ENCODE results near the gene CCNK. TPM values are rescaled to one million over a fixed set of nuclear protein-coding genes. Genes with fewer than 3 reads are reported as not detected.

The CCNK gene
- total RNA-seq, 2 donors from 2014 or later = 5.3 to 9.6 TPM

DNA sequence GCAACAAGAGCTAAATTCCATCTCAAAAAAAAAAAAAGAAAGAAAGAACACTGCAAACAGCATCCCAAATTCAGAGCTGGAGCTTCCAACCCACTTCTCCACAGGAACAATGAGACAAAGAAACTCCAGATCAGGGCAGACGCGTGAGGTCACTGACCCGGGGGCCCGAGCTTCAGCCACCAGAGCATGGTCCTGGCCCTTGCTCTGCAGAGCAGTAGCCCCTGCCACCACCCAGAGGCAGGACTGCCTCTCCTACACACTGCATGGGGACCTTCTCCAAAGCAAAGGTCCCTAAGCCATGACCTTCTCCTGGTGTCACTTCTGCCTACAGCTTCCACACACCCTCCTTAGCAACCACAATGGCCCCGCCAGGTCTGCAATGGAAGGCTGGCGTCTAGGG, 53.1 kb downstream of the CCNK start:
- ATAC-seq (no peak), DNase-seq (no peak)
- TF ChIP-seq, protein P1, sequence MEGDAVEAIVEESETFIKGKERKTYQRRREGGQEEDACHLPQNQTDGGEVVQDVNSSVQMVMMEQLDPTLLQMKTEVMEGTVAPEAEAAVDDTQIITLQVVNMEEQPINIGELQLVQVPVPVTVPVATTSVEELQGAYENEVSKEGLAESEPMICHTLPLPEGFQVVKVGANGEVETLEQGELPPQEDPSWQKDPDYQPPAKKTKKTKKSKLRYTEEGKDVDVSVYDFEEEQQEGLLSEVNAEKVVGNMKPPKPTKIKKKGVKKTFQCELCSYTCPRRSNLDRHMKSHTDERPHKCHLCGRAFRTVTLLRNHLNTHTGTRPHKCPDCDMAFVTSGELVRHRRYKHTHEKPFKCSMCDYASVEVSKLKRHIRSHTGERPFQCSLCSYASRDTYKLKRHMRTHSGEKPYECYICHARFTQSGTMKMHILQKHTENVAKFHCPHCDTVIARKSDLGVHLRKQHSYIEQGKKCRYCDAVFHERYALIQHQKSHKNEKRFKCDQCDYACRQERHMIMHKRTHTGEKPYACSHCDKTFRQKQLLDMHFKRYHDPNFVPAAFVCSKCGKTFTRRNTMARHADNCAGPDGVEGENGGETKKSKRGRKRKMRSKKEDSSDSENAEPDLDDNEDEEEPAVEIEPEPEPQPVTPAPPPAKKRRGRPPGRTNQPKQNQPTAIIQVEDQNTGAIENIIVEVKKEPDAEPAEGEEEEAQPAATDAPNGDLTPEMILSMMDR (IDR thresholded peaks at IDR 0.05) = no peak
- no peak for TF ChIP-seq POLR2A (IDR thresholded peaks at IDR 0.05)
- Histone ChIP-seq H3K4me1 (peaks cover 24% of the 10 kb centered on the region), H3K27ac (no peak overlapping the region), H3K27me3 (no peaks in the 10 kb centered on the region), H3K4me3 (no peak overlapping the region), H3K36me3 (replicated peaks in 1 of 2; ENCODE audit: insufficient read depth in 1 of 2, low read depth in 2 of 2) (no peaks in the 10 kb centered on the region), H3K9me3 (no peaks in the 10 kb centered on the region)
- intact Hi-C loops (cut with DNase I) = no loop called here
- 88 to 95% methylated on average over 6 of the region's 6 CpGs for WGBS, 2 donors

DNA sequence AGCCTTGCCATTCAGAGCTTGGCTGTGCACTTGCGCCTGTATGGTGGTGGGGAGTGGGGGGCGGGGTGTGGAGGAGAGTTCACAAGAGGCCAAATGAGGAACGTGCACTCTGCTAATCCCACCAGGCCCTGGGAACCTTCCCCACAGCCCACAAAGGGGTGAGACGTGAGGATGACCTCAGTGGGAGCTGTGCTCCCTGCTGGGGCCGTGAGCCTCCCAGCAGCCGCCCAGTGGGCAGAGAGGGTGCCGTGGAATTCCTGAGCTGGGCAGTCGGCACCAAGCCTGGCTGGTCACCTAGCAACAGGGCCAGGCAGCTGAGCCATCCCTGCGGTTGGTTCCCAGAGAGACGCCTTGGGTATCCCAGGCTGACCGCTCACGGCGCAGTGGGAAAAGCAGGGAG, 53.7 kb downstream of the CCNK start:
- H3K27me3 ChIP-seq = no peaks in the 10 kb centered on the region
- DNase-seq = no peak
- H3K9me3 ChIP-seq = no peaks in the 10 kb centered on the region
- TF ChIP-seq POLR2A (IDR thresholded peaks at IDR 0.05) = no peak
- TF ChIP-seq, protein P1 (IDR thresholded peaks at IDR 0.05) = no peak
- H3K36me3 ChIP-seq (replicated peaks in 1 of 2; ENCODE audit: insufficient read depth in 1 of 2, low read depth in 2 of 2) = no peaks in the 10 kb centered on the region
- intact Hi-C loops (cut with DNase I) = no loop called here
- H3K4me3 ChIP-seq = no peak overlapping the region
- no peak overlapping the region for H3K27ac ChIP-seq
- H3K4me1 ChIP-seq = peaks cover 24% of the 10 kb centered on the region
- no peak for ATAC-seq
- WGBS, 2 donors = 82 to 90% methylated on average over 12 to 13 of the region's 13 CpGs

DNA sequence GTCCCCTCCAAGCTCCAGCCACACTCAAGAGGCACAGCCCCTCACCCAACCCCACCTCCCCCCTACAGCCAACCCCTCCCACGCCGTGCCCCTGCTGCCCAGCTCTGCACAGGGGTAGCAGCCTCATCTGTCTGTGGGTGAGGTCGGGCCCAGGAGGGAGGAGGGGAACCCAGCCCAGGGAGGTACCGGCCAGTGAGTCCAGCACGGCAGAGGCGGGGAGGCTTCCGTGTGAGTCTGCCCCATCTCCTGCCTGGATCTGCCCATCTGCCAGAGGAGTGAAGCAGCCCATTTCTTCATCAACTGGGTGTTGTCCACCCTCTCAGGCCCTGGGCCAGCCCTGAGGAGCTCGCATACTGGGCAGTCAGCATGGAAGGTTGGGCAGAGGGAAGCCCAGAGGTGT, 54.2 kb downstream of the CCNK start:
- Histone ChIP-seq H3K4me1 (peaks cover 24% of the 10 kb centered on the region), H3K27ac (no peak overlapping the region), H3K4me3 (no peak overlapping the region), H3K27me3 (no peaks in the 10 kb centered on the region), H3K36me3 (replicated peaks in 1 of 2; ENCODE audit: insufficient read depth in 1 of 2, low read depth in 2 of 2) (no peaks in the 10 kb centered on the region), H3K9me3 (no peaks in the 10 kb centered on the region)
- 82 to 94% methylated on average over 3 to 8 of the region's 8 CpGs for WGBS, 2 donors
- TF ChIP-seq, protein P1 (IDR thresholded peaks at IDR 0.05) = no peak
- no peak for TF ChIP-seq POLR2A (IDR thresholded peaks at IDR 0.05)
- ATAC-seq (no peak), DNase-seq (no peak)
- intact Hi-C loops (cut with DNase I) = no loop called here

DNA sequence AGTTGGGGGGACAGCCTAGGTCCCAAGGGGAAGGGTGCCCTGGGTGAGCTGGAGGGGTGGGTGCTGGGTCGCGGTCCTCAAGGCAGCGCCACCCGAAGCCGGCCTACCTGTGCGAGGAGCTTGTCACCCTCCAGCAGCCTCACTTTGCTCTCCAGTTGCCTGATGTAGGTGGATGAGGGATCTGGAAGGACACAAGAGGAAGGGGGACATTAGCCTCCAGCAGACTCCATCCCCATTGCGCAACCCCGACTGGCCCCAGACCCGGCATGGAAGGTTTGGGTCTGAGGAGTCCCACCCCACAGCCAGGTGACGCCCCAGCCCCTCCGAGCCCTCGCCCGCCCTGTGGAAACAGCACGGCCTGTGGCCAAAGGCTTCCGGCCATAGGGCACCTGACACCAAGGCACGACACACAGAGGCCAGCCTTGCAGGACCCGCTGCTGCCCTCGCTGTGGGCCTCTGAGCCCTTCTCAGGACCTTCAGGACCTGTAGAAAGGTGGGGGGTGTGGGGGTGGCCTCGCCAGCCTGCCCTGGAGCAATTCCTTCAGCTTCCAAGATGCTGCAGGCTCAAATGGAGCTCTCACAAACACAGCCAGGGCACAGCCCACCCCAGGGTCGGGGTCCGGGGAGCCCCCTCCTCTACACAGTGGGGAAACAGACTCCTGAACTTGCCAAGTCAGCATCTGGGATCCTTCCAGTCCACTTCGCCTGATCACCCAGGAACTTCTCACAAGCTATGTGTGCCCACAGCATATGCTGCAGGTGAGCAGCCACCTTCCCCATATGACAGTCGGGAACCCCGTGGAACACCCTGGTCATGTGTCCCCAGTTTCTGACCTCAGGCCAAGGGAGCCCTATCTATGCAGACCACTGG, 54.9 kb downstream of the CCNK start:
- intact Hi-C loops (cut with DNase I) = no loop called here
- DNase-seq (no peak), ATAC-seq (no peak)
- Histone ChIP-seq H3K9me3 (no peaks in the 10 kb centered on the region), H3K27me3 (no peaks in the 10 kb centered on the region), H3K4me3 (no peak overlapping the region), H3K4me1 (peaks cover 25% of the 10 kb centered on the region), H3K27ac (no peak overlapping the region), H3K36me3 (replicated peaks in 1 of 2; ENCODE audit: insufficient read depth in 1 of 2, low read depth in 2 of 2) (no peaks in the 10 kb centered on the region)
- WGBS, 2 donors = 77 to 90% methylated on average over 6 to 20 of the region's 24 CpGs
- TF ChIP-seq POLR2A (IDR thresholded peaks at IDR 0.05) = no peak
- TF ChIP-seq, protein P1 (IDR thresholded peaks at IDR 0.05) = no peak

DNA sequence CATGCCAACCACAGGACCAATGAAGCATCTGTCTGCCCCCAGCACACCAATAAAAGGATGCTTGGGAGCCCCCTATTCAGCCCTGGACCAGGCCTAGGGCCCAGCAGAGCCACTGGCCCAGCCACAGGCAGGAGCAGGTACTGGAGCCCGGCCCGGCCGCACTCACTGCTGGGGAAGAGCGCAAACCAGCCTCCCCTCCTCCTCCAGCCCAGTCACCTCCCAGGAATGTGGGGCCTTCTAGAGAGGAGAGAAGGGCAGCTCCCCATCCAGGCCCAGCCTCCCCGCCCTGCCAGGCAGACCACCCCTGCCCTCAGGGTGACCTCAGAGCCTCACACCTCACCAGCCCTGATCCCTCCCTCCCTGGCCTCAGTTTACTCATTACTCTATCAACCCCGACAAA, 56.2 kb downstream of the CCNK start:
- peak; percentile 56 for ATAC-seq
- TF ChIP-seq POLR2A (IDR thresholded peaks at IDR 0.05) = no peak
- TF ChIP-seq, protein P1 (IDR thresholded peaks at IDR 0.05) = no peak
- H3K36me3 ChIP-seq (replicated peaks in 1 of 2; ENCODE audit: insufficient read depth in 1 of 2, low read depth in 2 of 2) = no peaks in the 10 kb centered on the region
- H3K9me3 ChIP-seq = no peaks in the 10 kb centered on the region
- 75 to 93% methylated on average over 2 to 6 of the region's 6 CpGs for WGBS, 2 donors
- no peaks in the 10 kb centered on the region for H3K27me3 ChIP-seq
- H3K4me1 ChIP-seq = peaks cover 36% of the 10 kb centered on the region
- DNase-seq = peak in 1 of 4 donors; percentile 53
- intact Hi-C loops (cut with DNase I) = no loop called here
- no peak overlapping the region for H3K4me3 ChIP-seq
- peak overlapping the region in 2 of 4 donors; percentile 10 to 38 for H3K27ac ChIP-seq
